G401 (cell line): ENCODE results near the gene HNRNPH1. TPM values are rescaled to one million over a fixed set of nuclear protein-coding genes. Genes with fewer than 3 reads are reported as not detected.
"Not testable (repeated sequence)": the region's sequence is repeated elsewhere in the genome, so short reads cannot be mapped to it uniquely, and the experiment has no call there.

ENCODE experiments used
- DNase-seq: peaks from one replicate; pipeline ENCODE4 v3.0.0-alpha.2; 2015; ENCODE audit warnings: low spot score
- in situ Hi-C: cut with HindIII; loops from 2 replicates; pipeline ENCODE4 v1.10.0; 2016; ENCODE audit warnings: low sequenced_read_pairs, mixed read lengths
- total RNA-seq: library from RNA; depleted of rRNA; stranded (reverse); fragments of >200 nt; shearing (Covaris generic); gene quantifications from 2 replicates; pipeline ENCODE4 v1.2.3, GENCODE V29; 2014; rRNA removed

The HNRNPH1 gene
- total RNA-seq, result 55.8 and 108 TPM in 2 replicates

GRCh38 chr5:179623003-179623905, at the start of gene HNRNPH1:
TSS of gene HNRNPH1 (minus strand) at chr5:179623671. CDS start at chr5:179623133, 538 bp downstream.
- in situ Hi-C loops, result no loop called here
- DNase-seq, result peak; percentile 99

- in situ Hi-C loops, result no loop called here
- peak; percentile 38 for DNase-seq
Observed at GRCh38 chr5:179668391-179668790, 44.9 kb upstream of the HNRNPH1 start.

GRCh38 chr5:179661647-179662046, 38.2 kb upstream of the HNRNPH1 start:
- in situ Hi-C loops, DNase-seq: not testable (repeated sequence)

GRCh38 chr5:179658179-179658856, 34.8 kb upstream of the HNRNPH1 start:
- in situ Hi-C loops, result not testable (repeated sequence)
- peak; percentile 44 for DNase-seq

- DNase-seq, in situ Hi-C loops: not testable (repeated sequence)
Observed at GRCh38 chr5:179657302-179658178, 34.1 kb upstream of the HNRNPH1 start.

- in situ Hi-C loops, DNase-seq: not testable (repeated sequence)
Observed at GRCh38 chr5:179653135-179653534, 29.7 kb upstream of the HNRNPH1 start.

- DNase-seq, in situ Hi-C loops: not testable (repeated sequence)
Observed at GRCh38 chr5:179650245-179650644, 26.8 kb upstream of the HNRNPH1 start.

- in situ Hi-C loops, DNase-seq: not testable (repeated sequence)
Observed at GRCh38 chr5:179649166-179649703, 25.8 kb upstream of the HNRNPH1 start.

GRCh38 chr5:179648410-179648809, 24.9 kb upstream of the HNRNPH1 start:
- DNase-seq, result no peak
- in situ Hi-C loops, result no loop called here

GRCh38 chr5:179644766-179645165, 21.3 kb upstream of the HNRNPH1 start:
- DNase-seq, in situ Hi-C loops: not testable (repeated sequence)

- DNase-seq, in situ Hi-C loops: not testable (repeated sequence)
Observed at GRCh38 chr5:179643141-179643920, 19.9 kb upstream of the HNRNPH1 start.

GRCh38 chr5:179642626-179643025, 19.2 kb upstream of the HNRNPH1 start:
- in situ Hi-C loops, DNase-seq: not testable (repeated sequence)

GRCh38 chr5:179641745-179642144, 18.3 kb upstream of the HNRNPH1 start:
- in situ Hi-C loops, DNase-seq: not testable (repeated sequence)

- DNase-seq, in situ Hi-C loops: not testable (repeated sequence)
Observed at GRCh38 chr5:179639296-179639695, 15.8 kb upstream of the HNRNPH1 start.

- DNase-seq, in situ Hi-C loops: not testable (repeated sequence)
Observed at GRCh38 chr5:179634370-179635172, 11.1 kb upstream of the HNRNPH1 start.

GRCh38 chr5:179633501-179634369, 10.3 kb upstream of the HNRNPH1 start:
- DNase-seq, in situ Hi-C loops: not testable (repeated sequence)
